GM10248 (cell line): ENCODE results near the gene NTRK3.

Experiments
- CTCF ChIA-PET: fragments of 300-600 bp; sonication (Branson Sonifier 250); formaldehyde crosslinking; extraction: SDS; loops from one replicate; lab custom pipeline; 2021; ENCODE audit warnings: antibody characterized with exemption; lab: Yijun Ruan, JAX
- POLR2A ChIA-PET: fragments of 350-650 bp; sonication (Branson Sonifier 250); formaldehyde crosslinking; extraction: SDS; loops from one replicate; lab custom pipeline; 2020; ENCODE audit warnings: antibody characterized with exemption; lab: Yijun Ruan, JAX
- DNase-seq: peaks from one replicate; pipeline ENCODE4 v3.0.0; 2012; ENCODE audit errors: extremely low spot score
- TF ChIP-seq, protein P1 (sequence below): IDR thresholded peaks from 2 replicates; pipeline ENCODE4 v1.5.1; 2012; ENCODE audit warnings: mild to moderate bottlenecking, low read depth; ENCODE audit errors: extremely low read depth, missing control alignments, control extremely low read depth

NTRK3 gene

DNA sequence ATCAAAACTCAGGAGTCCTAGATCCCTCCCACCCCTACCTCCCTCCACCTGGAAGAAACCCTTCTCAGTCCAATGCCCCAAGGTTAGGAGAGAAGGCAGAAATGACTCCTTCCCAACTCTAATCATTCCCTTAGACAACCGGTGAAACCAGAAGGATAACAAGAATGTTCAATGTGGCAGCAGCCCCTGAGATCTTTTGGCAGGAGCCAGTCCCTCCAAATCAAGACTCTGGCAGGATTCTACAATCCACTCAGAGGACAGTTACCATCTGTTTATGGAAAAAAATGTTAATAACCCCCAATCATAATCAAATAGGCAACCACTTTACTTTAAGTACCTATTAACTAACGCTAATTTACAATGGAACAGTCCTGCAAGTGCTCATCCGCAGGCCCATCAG, 136.5 kb downstream of the NTRK3 start:
- TF ChIP-seq, protein P1, sequence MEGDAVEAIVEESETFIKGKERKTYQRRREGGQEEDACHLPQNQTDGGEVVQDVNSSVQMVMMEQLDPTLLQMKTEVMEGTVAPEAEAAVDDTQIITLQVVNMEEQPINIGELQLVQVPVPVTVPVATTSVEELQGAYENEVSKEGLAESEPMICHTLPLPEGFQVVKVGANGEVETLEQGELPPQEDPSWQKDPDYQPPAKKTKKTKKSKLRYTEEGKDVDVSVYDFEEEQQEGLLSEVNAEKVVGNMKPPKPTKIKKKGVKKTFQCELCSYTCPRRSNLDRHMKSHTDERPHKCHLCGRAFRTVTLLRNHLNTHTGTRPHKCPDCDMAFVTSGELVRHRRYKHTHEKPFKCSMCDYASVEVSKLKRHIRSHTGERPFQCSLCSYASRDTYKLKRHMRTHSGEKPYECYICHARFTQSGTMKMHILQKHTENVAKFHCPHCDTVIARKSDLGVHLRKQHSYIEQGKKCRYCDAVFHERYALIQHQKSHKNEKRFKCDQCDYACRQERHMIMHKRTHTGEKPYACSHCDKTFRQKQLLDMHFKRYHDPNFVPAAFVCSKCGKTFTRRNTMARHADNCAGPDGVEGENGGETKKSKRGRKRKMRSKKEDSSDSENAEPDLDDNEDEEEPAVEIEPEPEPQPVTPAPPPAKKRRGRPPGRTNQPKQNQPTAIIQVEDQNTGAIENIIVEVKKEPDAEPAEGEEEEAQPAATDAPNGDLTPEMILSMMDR = no peak
- ChIA-PET CTCF (interaction anchor here (0.8 kb wide), 1 partner anchor 56 kb away, joined by 3 read pairs; no protein-coding TSS in a partner anchor), POLR2A (no interaction called here)
- no peak for DNase-seq

DNA sequence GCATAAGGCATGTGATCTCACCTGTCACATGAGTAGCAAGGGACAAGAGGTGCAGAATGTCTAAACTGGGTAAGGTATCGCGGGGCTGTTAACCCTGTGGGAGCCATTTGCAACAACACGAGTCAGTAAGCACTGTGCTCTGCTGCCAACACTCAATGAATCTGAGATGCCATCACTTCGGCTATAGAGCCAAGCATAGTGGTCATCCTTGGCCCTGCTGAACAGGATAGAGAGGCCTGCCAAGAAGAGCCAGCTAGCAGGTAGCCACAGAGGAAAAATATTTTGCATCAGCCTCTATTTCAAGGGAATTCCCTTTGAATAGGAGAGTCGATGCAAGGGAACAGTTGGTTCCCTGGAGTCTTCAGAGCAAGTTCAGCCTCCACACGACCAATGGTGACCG, 137.8 kb downstream of the NTRK3 start:
- TF ChIP-seq, protein P1 = no peak
- POLR2A ChIA-PET = no interaction called here
- no peak for DNase-seq
- CTCF ChIA-PET = no interaction called here

DNA sequence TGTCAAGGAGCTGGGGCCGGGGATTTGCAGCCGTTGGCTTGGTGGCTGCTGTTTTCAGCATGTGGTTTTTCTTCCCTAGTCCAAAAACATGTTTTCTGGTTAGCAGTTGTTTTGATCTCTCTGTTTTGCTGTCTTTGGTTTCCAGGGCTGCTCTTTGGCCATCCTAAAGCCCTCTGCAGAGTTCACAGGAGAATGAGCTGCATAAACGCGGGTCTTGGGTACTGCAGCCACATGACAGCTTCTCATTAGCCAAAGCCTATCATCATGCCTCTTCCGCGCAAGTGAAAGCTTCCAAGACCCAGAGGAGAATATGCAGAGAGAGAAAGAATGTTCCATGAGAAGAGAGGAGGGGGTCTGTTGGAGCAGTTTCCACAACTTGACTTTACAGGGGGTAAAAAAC, 138.5 kb downstream of the NTRK3 start:
- TF ChIP-seq, protein P1 = no peak
- POLR2A ChIA-PET = no interaction called here
- no peak for DNase-seq

DNA sequence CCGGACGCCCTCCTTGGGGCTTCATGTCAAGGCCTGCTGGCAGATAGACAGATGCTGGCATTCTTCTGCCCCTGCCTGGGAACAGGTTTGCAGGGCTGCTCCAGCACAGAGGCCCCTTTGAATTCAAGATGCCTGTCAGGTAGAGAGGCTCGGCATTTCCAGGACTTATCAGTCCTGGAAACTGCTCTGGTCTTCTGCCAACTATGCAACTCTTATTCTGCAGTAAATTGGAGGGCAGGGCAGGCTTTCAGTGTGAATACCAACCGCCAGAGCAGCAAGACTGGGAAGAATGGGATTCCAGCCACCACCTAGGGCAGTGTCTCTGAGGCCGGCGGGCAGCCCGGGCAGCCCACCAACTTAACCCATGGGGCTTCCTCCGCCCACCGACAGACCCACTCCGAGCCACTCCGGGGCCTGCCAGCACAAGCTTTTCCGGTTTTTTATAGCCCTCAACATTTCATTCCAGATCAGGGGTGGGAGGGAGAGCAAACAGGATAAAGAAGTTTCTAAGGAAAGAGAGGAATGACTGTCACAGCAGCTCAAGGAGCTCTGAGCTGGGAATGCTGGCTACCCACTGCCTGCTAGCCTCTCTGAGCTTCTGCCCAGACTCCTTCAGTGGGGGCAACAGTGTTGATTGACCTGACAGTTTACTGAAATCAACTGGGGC, 140.9 kb downstream of the NTRK3 start:
- POLR2A ChIA-PET = no interaction called here
- CTCF ChIA-PET = no interaction called here
- TF ChIP-seq, protein P1 = no peak
- DNase-seq = no peak

More for the DNA sequence above, 138.5 kb downstream of the NTRK3 start:
- CTCF ChIA-PET = no interaction called here

DNA sequence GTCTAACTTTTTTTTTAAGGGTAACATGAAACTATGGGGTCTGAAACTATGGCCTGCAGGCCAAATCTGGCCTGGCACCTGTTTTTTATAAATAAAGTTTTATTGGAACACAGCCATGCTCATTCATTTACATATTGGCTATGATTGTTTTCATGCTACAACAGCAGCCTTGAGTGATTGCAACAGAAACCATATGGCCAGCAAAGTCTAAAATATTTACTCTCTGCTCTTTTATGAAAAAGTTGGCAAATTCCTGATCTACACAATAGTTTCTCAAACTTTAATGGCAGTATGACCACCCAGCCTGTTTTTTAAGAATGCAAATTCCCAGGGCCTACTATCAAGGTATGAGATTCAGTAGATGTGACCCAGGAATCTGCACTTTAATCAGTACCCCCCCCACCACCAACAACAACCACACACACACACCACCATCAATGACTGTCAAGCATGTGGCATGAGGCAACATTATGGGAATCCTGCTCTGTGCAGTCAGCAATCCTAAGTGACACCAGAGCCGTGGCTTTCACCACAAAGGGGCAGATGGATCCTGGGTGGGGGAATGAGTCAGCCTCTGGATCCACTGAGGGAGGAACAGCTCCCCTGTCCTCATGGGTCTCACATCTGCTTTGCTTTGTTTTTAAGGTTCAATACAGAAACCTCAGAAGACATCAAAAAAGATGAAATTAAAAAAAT, 142.8 kb downstream of the NTRK3 start:
- ChIA-PET CTCF (no interaction called here), POLR2A (no interaction called here)
- TF ChIP-seq, protein P1 = no peak
- no peak for DNase-seq

DNA sequence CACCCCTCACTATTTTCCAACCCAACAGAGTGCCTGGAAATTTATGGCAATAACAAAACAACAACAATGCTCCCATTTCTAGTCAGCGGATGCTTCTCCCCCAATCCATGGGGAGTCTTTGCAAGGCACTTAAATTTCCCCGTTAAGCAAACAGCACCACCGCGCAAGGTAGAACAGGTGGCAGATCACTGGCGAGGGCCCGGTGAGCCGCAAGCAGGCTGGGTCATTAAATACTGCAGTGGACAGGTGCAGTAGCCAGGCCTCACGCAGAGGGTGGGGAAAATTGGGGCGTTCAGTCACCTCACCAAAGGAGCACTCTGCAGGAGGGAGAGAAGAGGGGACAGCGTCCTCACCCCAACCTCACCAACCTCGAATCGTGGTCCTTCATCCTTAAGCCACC, 147.5 kb downstream of the NTRK3 start:
- TF ChIP-seq, protein P1 = no peak
- no peak for DNase-seq
- ChIA-PET CTCF (interaction anchor here (1.1 kb wide), 1 partner anchor 14 kb away, joined by 3 read pairs; no protein-coding TSS in a partner anchor), POLR2A (no interaction called here)
